ENCODE measurements around the gene ZNF500.
"Not testable (repeated sequence)": the region's sequence is repeated elsewhere in the genome, so short reads cannot be mapped to it uniquely, and the experiment has no call there.

The ZNF500 gene

DNA sequence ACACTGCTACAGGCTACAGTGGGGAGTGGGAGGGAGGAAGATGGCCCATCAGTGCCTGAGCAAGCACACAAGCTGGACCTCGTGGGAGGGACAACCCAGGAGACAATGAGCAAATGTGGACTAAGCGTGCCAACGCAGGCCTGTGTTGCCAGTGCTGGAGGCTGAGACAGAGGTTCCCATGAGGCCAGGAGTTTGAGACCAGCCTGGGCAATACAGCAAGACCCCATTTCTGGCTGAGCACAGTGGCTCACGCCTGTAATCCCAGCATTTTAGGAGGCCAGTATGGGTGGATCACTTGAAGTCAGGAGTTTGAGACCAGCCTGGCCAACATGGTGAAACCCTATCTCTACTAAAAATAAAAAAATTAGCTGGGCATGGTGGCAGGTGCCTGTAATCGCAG lies 28.6 kb downstream of the ZNF500 start:
- DNase-seq: not testable (repeated sequence)

DNA sequence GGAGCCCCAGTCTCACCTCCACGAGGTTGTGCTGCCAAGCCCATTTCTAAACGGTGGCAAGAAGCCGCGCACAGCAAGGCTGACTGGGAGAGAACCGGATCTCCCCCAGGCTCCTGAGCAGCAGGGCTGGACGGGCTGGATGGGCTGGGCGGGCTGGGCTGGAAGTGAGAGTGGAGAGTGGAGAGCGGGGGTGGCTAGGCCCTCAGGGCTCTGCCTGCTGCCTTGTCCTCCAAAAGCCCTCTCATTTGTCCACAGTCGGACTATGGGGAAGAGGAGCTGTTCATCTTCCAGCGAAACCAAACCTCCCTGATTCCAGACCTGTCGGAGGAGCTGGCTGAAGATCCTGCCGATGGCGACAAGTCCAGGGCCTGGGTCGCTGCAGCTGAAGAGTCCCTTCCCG lies 29.4 kb downstream of the ZNF500 start:
- DNase-seq: no peak

DNA sequence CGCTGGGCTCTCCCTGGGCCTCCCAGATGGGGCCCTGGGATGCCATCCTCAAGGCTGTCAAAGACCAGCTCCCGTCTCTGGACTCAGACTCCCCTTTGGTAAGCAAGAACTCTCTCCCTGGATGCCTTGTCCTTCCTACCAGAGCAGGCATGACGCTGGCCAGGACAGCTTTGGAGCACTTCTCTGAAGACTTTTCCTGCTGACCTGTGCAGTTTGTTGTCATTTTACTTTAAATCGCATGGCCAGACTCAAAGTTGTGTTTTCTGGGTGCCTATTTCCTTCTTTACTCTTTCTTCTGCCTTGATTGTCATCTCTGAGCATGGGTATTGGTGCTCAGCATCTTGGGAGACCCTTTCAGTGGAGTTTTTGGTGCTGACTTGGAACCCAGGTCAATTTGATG lies 30.4 kb downstream of the ZNF500 start:
- no peak for DNase-seq

DNA sequence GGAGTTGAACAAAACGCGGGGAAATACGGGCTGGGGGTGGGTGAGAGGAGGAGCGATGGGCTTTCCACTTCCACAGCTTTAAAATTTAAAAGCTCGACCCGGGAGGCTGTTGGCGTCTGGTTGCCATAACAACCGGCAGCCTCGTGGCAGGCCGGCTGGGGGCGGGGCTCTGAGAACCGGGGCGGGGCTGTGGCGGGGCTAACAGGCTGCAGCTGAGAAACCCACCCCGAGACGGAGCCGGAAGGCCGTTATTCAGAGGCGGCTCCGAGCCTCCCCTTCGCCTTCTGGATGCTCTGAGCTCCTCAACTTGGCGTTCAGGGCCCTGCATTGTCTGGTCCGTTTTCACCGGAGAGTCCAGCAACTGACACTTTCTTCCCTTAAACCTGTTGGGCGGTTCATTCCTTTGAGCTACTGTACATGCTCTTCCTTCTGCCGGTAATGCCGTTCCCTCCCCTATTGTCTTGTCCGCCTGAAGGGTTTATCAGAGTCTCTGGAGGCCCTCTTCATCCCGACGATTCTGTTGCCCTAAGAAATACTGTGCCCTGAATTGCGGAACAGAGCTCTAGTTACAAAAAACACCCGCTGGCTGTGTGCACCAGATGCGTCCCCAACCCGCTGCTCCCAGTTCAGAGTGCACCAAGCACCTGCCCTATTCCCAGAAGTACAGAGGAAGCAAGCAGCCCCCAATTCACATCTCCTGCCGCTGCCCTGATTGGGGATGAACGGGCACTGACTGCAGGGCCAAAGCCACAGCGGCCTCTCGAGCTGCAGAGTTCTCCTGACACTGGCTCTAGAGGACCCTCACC lies 32.0 kb downstream of the ZNF500 start:
- DNase-seq: peak; percentile 96

DNA sequence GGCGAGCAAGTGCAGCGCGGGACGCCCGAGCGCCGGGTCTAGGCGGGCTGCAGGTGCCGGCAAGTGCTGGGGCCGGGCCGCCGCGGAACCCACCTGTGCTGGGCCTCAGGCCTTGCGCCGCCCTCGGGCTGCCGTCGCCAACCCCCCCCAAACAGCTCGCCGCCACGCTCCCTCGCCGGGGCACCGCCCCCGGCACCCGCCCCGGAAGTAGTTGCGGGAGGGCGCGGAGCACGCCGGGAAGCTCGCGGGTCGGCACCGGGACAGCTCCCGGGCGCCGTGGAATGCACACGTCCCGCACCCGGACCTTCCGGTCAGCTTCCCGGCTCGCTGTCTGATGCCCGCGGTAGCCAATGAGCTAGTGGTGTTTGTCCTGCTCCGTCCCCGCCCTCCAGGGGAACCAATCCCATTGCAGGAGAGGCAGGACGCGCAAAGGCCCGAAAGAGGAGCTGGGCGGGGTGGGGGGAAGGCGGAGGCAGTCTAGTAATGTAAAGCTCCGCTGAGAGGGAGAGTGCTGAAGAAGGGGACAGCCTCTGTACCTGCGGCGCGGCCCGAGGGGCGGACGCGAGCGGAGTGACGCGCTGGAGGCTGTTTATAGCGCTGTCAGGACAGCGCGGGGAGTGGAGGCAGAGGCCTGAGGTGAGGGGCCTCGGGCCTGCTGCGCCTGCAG lies 32.8 kb downstream of the ZNF500 start, which contains the start of the genes ANKS3 and DNAAF8:
TSS of gene ANKS3 (minus strand) at position 209 of the 667 bp plus-strand sequence. CDS start 4,122 bp downstream, outside the sequence.
TSS of gene DNAAF8 (plus strand) at position 475 of the 667 bp plus-strand sequence. CDS start 1,978 bp downstream, outside the sequence.
- peak; percentile 95 for DNase-seq

DNA sequence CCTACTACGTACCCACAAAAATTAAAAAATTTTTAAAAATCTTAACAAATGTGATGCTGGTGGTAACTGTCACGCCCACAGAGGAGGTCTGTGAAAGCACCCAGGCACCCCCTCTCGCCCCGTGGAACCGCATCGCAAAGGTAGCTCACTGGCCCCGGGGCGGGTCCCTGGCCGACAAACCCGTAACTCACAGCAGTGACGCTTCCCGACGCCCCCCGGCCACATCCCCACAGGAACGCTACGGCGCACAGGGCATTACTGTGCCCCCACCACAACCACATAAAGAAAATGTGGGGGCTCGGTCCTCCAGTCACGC lies 33.3 kb downstream of the ZNF500 start:
- DNase-seq: no peak

DNA sequence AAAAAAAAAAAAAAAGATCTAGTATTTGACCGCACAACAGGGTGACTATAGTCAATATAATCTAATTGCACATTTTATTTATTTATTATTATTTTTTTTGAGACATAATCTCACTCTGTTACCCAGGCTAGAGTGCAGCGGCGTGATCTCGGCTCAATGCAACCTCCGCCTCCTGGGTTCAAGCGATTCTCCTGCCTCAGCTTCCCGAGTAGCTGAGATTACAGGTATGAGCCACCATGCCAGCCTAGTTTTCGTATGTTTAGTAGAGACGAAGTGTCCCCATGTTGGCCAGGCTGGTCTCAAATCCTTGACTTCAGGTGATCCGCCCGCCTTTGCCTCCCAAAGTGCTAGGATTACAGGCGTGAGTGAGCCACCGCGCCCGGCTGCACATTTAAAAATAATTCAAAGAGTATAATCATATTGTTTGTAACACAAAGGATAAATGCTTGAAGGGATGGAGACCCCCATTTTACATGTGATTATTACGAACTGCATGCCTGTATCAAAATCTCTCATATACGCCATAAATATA lies 33.7 kb downstream of the ZNF500 start:
- DNase-seq: no peak

DNA sequence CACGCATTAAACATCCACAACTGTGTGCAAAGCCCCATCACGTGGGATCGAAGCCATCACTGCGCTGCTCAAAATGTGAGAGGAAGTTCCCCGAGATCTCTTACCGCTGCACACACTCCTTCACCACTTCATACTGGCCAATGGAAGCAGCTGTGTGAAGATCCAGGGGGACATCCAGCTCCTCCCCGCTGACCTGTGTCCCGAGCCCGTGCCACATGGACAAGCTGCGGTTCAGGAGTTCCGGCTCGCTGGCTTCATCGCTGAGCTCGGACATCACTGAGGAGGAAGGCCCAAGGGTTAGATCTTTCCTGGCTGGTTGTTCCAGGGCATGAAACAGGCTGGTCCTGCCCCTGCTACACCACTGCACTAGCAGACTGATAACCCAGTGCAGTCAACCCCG lies 37.1 kb downstream of the ZNF500 start:
- DNase-seq: no peak

DNA sequence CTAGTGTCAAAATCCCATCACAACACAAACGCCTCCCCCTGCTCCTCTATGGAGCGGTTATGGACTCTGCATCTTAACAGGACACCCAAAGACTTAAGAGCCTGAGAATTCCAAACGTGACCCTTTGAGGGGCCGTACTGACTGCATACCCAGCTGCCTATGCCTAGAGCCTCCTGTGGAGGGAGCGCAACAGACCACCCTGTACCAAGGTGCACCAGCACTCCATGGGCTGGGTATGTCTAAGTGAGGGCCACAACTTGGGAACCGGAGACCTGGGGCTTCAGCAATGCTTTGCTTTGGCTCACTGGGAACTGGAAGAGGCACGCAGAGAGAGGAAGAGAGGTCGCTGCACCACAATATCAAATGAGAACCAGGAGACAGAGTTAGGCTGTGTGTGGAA lies 38.3 kb downstream of the ZNF500 start:
- no peak for DNase-seq

DNA sequence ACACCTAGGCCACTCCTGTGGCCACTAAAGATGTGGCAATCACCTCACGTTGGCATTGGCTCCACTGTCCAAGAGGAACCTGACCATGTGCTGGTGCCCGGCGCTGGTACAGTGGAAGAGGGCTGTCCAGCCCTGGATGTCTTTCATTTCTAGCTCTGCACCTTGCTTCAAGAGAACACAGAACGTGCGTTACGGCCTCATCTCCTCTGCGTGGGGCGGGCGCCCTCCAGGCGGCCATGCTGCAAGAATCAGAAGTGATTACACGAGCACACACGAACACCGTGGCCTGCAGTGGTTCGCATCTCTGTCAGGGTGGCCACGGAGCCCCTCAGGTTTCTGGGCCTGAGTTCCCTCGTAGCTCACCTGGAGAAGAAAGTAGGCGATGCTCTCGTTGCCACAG lies 40.3 kb downstream of the ZNF500 start:
- DNase-seq: no peak

DNA sequence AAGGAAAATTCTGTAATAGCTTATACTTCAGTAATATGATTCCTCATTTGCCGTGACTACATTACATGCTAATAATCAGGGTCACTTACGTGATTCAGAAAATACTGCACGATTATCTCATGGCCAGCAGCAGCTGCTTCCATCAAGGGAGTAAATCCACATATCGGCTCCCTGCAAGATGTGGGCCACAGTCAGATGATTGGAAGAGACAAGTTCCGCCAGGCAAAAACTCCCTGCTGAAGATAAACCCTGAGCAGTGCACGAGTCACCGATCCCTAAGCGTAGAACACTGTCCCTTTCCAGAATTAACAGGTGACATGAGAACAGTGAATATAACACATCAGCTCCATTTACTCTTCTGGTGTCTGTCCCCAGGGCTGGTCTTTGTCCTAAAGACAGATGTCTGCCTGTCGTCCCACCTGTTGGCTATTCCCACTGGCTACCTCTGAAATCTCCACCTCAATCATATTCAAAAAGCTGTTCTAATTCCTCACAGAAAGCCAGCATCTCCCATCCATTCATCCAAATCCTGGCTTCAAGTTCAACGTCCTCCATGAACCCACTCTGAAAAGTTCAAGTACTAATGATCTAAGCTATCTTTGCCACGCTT lies 42.2 kb downstream of the ZNF500 start:
- DNase-seq: no peak

DNA sequence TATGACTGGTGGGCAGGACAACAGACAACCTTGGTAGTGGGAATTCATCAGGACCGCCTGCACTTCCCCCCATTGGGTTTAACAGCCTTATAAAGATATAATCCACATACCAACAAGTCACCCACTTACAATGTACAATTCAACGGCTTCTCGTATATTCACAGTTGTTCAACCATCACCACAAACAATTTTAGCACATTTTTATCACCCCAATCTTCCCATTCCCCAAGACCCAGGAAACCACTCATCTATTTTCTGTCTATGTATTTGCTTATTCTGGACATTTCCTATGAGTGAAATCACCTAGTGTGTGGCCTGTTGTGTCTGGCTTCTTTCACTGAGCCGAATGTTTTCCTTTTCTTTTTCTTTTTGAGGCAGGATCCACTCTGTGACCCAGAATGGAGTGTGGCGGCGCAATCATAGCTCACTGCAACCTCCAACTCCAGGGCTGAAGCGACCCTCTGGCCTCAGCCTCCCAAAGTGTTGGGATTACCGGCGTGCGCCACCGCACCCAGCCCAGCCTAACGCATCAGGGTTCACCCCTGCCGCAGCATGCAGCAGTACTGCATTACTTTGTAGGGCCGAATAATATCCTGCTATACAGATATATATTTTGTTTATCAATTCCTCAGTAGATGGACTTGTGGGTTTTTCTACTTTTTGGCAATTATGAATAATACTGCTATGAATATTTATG lies 43.7 kb downstream of the ZNF500 start:
- no peak for DNase-seq

DNA sequence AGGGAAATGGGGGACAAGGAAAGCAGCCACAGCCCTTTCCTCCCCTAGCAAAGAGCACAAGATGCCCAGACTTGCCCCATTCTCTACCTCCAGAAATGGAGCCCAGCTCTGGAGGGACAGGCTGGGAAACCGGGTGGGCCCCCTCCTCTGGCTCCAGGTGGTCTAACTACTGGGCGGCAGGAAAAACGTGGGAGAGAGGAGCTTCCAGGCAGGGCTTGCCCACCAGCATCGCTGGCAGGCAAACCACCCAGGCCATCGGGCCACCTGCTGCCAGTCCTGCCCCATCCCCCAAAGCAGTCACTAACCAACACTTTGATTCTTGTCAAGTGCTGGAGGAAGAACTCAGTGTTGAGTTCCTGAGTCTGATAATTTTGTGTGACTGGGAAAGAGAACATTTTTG lies 48.5 kb downstream of the ZNF500 start:
- no peak for DNase-seq

DNA sequence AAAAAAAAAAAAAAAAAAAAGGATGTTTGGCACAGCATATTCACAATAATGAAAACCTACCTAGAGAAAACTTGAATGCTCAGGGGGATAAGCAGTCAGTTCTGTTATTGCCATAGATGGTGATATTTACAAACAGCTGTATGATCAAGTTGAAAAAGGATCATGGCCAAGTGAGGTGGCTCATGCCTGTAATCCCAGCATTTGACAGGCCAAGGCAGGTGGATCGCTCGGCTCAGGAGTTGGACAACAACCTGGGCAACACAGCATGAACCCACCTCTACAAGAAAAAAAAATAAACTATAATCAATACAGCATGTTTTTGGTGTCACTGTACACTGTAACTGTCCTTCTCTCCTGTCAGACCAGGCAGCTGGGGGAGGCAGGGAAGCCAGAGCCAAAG lies 52.0 kb downstream of the ZNF500 start:
- no peak for DNase-seq

DNA sequence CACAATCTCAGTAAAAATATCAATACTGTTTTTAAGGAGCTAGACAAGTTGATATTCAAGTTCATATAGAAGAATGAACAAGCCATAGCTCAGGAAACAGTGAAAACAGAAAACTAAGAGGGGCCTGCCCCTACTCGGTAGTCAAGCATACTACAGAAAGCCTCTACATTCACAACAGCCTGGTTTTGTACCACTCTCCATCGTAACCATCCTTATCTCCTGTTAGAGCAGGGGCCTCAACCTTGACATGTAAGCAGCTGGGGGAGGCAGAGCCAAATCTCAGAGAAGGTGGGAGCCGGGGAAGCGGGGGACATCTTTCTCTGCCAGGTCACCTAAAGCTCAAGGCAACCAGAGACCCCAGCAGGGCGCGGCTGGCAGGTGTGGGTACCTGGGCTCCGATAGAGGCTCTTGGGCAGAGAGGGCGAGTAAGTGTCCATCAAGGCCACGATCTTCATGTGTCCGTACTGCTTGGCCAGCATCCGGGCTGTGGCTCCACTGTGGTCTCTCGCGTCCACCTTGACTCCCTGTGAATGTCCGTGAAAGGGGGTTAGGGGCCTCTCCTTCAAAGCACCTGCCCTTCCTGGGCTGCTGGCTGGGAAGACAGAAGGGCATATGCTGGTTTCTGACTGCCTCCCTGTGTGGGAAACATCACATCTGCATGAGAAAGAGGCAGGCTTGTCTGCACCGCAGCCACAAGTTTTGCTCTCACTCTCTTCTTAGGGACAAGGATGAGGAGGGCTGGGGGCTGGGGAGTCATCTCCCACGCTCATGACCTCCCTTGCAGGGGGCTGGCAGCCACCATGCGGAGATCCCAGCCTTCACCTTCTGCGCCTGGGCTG lies 53.1 kb downstream of the ZNF500 start:
- DNase-seq: no peak

DNA sequence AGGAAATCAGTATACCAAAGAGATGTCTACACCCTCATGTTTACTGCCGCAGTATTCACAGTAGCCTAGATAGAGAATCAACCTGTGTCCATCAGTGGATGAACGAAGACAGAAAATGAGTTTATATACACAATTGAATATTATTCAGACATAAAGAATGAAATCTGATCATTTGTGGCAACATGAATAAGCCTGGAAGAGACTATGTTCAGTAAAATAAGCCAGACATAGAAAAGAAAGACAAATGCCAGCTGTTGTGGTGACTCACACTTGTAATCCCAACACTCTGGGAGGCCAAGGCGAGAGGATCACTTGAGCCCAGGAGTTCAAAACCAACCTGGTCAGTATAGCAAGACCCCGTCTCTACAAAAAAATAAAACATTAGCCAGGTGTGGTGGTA lies 57.5 kb downstream of the ZNF500 start:
- DNase-seq: no peak

DNA sequence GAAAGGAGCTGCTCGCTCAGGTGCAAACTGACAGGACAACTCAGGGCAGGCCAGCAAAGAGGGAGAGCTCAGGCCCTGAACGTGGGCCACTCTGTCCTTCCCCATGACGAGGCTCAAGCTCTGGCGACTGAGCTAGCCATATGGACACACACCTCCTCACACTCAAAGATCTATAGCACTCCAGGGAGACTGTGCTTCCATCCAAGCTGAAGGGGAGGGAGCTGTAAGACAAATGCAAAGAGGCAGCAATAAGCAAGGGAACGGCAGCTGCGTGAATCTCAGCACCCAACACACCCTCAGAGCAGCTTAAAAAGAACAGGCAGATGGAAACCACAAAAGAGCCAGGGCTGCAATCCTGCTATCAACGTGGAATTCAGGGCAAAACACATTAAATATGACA lies 60.1 kb downstream of the ZNF500 start:
- DNase-seq: no peak

DNA sequence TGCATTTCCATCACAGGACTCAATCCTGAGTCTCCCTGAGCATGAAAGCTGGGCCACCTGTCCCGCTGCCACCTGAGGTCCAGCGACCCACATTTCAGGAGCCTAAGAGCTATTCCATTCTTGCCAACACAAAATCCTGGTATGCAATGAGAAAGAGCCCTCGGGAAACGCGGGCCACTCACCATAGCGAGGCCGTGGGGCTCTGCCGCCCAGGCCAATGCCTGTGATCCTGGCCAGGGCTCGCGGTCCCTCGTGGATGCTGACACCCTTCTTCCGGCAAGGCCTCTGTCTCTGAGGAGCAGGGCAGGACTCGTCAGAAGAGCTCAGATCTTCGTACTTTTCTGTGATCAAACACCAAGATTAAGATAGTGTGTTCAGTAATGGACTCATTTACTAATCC lies 62.0 kb downstream of the ZNF500 start:
- DNase-seq: no peak

DNA sequence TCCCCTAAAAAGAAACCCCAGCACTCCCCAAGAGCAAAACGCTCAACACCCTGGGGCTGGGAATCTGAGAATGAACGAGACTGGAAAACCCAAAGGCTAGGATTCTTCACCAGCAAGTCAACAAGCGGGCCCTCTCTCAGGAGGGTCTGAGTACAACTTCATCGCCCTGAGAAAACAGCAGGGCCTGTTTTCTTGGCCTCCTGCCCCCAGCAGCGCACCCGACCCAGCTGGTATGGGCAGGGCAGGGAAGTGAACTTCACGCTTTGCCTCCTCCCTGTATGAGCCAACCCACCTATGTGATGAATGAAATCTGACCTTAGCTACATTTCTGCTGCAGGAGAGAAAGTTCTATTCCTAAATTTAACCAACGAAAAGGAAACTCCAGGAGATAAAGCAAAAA lies 62.5 kb downstream of the ZNF500 start:
- DNase-seq: no peak

DNA sequence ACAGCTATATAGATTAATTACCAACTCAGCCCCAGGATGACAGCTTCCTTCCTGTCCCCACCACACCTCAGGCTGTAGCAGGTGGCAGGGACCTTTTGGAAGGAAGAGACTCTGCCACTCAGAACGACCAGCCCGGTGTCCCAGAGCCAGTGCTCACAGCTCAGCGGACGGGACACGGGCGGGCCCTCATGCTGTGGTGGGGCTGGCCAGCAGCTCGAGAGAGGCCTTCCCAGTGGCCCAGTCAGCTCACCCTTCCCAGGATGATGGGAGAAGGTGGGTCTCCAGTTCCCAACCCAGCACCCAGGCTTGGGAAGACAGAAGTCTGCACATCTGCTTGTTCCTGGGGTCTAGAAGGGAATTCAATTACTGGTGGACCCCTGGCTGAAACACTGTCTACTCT lies 63.1 kb downstream of the ZNF500 start:
- DNase-seq: no peak

DNA sequence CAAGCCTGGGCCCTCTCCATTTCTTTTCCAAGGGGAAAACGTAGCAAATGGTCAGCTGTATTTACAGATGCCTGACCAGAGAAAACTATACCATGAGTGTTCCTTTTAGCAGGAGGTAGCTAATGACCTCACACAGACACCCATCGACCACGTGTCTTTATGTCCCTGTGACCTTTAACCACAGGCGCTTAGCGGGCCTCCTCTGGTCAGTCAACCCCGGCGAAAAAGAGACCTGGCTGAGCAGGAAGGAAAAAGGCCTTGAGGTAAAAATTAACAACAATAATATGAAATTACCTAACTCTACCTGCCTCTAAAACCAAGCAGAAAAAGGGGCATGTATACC lies 64.5 kb downstream of the ZNF500 start:
- DNase-seq: no peak

DNA sequence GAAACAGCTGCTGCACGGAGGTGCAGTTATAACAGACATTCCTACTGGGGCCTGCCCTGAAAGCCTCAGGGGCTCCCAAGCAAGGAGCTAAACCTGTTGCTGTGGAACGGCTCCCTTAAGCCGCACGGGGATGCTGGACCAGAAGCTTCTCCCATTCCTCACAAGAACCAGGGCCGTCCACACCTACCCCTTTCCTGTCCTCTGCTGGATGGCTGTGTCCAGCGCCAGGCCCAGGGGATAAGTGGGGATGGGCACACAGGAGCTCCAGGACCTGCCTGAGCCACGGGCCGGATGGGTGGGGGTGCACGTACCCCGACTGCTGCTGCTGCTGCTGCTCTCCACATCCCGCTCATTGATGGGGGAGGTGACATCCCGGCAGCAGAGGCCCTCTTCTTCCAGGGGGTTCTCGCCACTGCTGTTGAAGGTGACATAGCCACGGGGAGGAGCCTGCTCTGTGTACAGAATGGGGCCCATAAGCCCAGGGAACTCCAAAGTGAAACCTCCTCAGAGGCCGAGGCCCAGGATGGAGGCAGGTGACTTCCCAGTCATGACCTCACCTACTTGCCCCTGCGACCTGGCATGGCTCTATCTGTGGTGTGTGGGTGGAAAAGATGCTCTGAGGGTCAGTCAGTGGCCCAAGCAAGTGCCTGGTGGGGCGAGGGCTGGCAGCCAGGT lies 65.0 kb downstream of the ZNF500 start:
- DNase-seq: no peak

Measured in activated effector memory CD4-positive, alpha-beta T cell treated with anti-CD3 and anti-CD28 coated beads, Interleukin-2, amount 50 U/mL, for 16 hours (primary cell).